ENCODE measurements around the gene SLC12A2.
A peak's percentile ranks its signal among the peaks of the same experiment; 100 is the strongest.

SLC12A2 gene

DNA sequence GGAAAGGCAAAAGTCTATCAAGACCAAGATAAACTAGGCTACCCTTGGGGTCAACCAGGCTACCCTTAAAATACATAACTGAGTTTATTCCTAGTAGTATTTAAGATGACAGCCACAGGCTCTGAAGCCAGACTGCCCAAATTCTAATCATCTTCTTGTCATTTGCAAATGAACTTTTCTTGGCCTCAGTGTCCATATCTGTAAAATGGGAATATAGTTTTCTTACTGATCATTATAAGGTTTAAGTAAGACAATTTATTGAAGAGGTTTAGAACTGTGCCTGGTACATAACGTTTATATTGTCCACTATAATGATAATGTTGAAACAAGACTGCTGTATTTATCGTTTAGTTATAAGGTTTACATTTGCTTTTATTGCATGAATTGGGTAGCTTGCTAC, 112.5 kb downstream of the SLC12A2 start:
- no peak for DNase-seq (ENCODE audit: low read depth)
- TF ChIP-seq, protein P1, sequence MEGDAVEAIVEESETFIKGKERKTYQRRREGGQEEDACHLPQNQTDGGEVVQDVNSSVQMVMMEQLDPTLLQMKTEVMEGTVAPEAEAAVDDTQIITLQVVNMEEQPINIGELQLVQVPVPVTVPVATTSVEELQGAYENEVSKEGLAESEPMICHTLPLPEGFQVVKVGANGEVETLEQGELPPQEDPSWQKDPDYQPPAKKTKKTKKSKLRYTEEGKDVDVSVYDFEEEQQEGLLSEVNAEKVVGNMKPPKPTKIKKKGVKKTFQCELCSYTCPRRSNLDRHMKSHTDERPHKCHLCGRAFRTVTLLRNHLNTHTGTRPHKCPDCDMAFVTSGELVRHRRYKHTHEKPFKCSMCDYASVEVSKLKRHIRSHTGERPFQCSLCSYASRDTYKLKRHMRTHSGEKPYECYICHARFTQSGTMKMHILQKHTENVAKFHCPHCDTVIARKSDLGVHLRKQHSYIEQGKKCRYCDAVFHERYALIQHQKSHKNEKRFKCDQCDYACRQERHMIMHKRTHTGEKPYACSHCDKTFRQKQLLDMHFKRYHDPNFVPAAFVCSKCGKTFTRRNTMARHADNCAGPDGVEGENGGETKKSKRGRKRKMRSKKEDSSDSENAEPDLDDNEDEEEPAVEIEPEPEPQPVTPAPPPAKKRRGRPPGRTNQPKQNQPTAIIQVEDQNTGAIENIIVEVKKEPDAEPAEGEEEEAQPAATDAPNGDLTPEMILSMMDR (IDR thresholded peaks at IDR 0.05; ENCODE audit: low read depth, low read length, missing control alignments), result no peak
- H3K4me3 ChIP-seq (ENCODE audit: low read depth, low read length), result no peak overlapping the region
- in situ Hi-C loops (cut with HindIII; ENCODE audit: low sequenced_read_pairs), result no loop called here

DNA sequence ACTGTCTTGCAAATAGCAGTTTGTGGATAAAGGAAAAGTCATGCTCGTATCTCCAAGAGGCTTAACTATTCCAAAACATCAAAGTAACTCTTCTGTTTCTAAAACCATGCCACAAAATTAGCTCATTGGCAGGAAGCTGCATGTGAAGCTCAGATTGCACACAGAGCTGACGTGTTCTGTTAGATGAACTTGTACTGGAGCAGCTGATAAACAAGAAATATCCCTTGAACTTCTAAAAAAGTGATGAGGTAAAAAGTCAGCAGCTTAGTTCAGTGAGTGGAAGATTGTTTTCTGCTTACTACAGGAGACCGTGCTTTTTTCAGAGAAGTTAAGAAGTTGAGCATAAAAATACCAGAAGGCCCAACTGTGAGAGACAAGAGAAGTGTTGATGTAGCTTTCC, 113.2 kb downstream of the SLC12A2 start:
- peak; percentile 6 for DNase-seq (ENCODE audit: low read depth)

GRCh38 chr5:128197896-128198522, 114.4 kb downstream of the SLC12A2 start:
- no peak for DNase-seq (ENCODE audit: low read depth)
- in situ Hi-C loops (cut with HindIII; ENCODE audit: low sequenced_read_pairs), result no loop called here
- TF ChIP-seq, protein P1 (IDR thresholded peaks at IDR 0.05; ENCODE audit: low read depth, low read length, missing control alignments), result no peak
- H3K4me3 ChIP-seq (ENCODE audit: low read depth, low read length), result no peak overlapping the region

More for the DNA sequence above, 113.2 kb downstream of the SLC12A2 start:
- H3K4me3 ChIP-seq (ENCODE audit: low read depth, low read length), result no peak overlapping the region
- TF ChIP-seq, protein P1 (IDR thresholded peaks at IDR 0.05; ENCODE audit: low read depth, low read length, missing control alignments), result no peak
- in situ Hi-C loops (cut with HindIII; ENCODE audit: low sequenced_read_pairs), result no loop called here

- H3K4me3 ChIP-seq (ENCODE audit: low read depth, low read length), result no peak overlapping the region
- in situ Hi-C loops (cut with HindIII; ENCODE audit: low sequenced_read_pairs), result no loop called here
- peak; percentile 52 for DNase-seq (ENCODE audit: low read depth)
- TF ChIP-seq, protein P1 (IDR thresholded peaks at IDR 0.05; ENCODE audit: low read depth, low read length, missing control alignments), result no peak
These were observed 115.5 kb downstream of the SLC12A2 start for GRCh38 chr5:128199104-128199503.

DNA sequence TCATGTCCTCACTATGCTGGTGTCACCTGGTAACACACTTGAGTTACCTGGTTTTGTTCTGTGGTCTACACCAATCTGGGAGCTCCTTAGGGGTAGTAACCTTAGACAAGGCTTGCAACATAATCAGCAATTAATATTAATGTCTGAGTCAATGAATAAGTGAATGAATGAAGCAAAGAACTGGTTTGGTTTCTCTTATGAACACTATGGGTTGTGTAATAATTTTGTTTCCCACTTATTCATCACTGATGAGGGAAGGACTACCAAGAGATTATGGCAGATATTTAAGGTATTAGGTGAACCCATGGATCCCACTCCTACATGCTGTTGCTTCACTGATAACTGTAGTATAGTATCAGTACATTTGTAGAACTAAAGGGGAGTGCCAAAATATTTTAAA, 116.0 kb downstream of the SLC12A2 start:
- no peak for DNase-seq (ENCODE audit: low read depth)
- in situ Hi-C loops (cut with HindIII; ENCODE audit: low sequenced_read_pairs), result loop anchor here (25.0 kb wide), 2 partner anchors 288 to 638 kb away; no protein-coding TSS in a partner anchor
- H3K4me3 ChIP-seq (ENCODE audit: low read depth, low read length), result no peak overlapping the region
- TF ChIP-seq, protein P1 (IDR thresholded peaks at IDR 0.05; ENCODE audit: low read depth, low read length, missing control alignments), result no peak

- no peak overlapping the region for H3K4me3 ChIP-seq (ENCODE audit: low read depth, low read length)
- no peak for DNase-seq (ENCODE audit: low read depth)
- TF ChIP-seq, protein P1 (IDR thresholded peaks at IDR 0.05; ENCODE audit: low read depth, low read length, missing control alignments), result peak; percentile 81
- in situ Hi-C loops (cut with HindIII; ENCODE audit: low sequenced_read_pairs), result loop anchor here (25.0 kb wide), 2 partner anchors 286 to 636 kb away; no protein-coding TSS in a partner anchor
These were observed 117.7 kb downstream of the SLC12A2 start for GRCh38 chr5:128201065-128201926.
